RWPE2 (cell line): ENCODE data around the gene SH3GL2.

ENCODE experiments used
- ATAC-seq: fragments of 200-7000 bp; cut with Tn5 transposase; 3 replicates; pipeline ENCODE4 v1.9.1; 2021; ENCODE audit warnings: low read depth
- DNase-seq: peaks from one replicate; pipeline ENCODE4 v3.0.0-alpha.2; 2020; ENCODE audit warnings: low spot score
- H3K27ac ChIP-seq: fragments of 450-650 bp; 2 replicates; pipeline ENCODE4 v1.5.1; 2017; ENCODE audit warnings: mild to moderate bottlenecking; ENCODE audit not compliant: poor library complexity, severe bottlenecking
- H3K27me3 ChIP-seq: fragments of 250-450 bp; sonication (Bioruptor Pico); 2 replicates; pipeline ENCODE4 v1.5.1; 2021; ENCODE audit warnings: mild to moderate bottlenecking, moderate library complexity; ENCODE audit not compliant: insufficient read depth, poor library complexity, severe bottlenecking
- H3K36me3 ChIP-seq: fragments of 250-450 bp; sonication (Bioruptor Pico); 2 replicates; pipeline ENCODE4 v1.5.1; 2020; ENCODE audit warnings: low read depth, mild to moderate bottlenecking, moderate library complexity
- H3K4me1 ChIP-seq: fragments of 250-450 bp; sonication (Bioruptor Pico); 2 replicates; pipeline ENCODE4 v1.5.1; 2021; ENCODE audit warnings: mild to moderate bottlenecking, moderate library complexity; ENCODE audit not compliant: insufficient read depth, poor library complexity, severe bottlenecking
- H3K4me3 ChIP-seq: fragments of 250-450 bp; sonication (Bioruptor Pico); 2 replicates; pipeline ENCODE4 v1.5.1; 2021; ENCODE audit warnings: mild to moderate bottlenecking, moderate library complexity; ENCODE audit not compliant: severe bottlenecking
- H3K9me3 ChIP-seq: fragments of 250-450 bp; sonication (Bioruptor Pico); 2 replicates; pipeline ENCODE4 v1.5.1; 2021; ENCODE audit warnings: mild to moderate bottlenecking, moderate library complexity; ENCODE audit not compliant: severe bottlenecking
- TF ChIP-seq, protein P1 (sequence below): fragments of 450-650 bp; IDR thresholded peaks from one replicate; pipeline ENCODE4 v1.5.1; 2017; ENCODE audit warnings: mild to moderate bottlenecking, moderate library complexity; ENCODE audit not compliant: poor library complexity, severe bottlenecking

Gene SH3GL2

GRCh38 chr9:17613758-17614157, 34.9 kb downstream of the SH3GL2 start:
- H3K27ac ChIP-seq, result no peak overlapping the region
- H3K36me3 ChIP-seq, result no peaks in the 10 kb centered on the region
- peaks cover 15% of the 10 kb centered on the region for H3K27me3 ChIP-seq
- ATAC-seq (peak; percentile 51), DNase-seq (no peak)
- no peaks in the 10 kb centered on the region for H3K4me1 ChIP-seq
- H3K9me3 ChIP-seq, result no peaks in the 10 kb centered on the region
- no peak overlapping the region for H3K4me3 ChIP-seq
- TF ChIP-seq, protein P1, sequence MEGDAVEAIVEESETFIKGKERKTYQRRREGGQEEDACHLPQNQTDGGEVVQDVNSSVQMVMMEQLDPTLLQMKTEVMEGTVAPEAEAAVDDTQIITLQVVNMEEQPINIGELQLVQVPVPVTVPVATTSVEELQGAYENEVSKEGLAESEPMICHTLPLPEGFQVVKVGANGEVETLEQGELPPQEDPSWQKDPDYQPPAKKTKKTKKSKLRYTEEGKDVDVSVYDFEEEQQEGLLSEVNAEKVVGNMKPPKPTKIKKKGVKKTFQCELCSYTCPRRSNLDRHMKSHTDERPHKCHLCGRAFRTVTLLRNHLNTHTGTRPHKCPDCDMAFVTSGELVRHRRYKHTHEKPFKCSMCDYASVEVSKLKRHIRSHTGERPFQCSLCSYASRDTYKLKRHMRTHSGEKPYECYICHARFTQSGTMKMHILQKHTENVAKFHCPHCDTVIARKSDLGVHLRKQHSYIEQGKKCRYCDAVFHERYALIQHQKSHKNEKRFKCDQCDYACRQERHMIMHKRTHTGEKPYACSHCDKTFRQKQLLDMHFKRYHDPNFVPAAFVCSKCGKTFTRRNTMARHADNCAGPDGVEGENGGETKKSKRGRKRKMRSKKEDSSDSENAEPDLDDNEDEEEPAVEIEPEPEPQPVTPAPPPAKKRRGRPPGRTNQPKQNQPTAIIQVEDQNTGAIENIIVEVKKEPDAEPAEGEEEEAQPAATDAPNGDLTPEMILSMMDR, result no peak

DNA sequence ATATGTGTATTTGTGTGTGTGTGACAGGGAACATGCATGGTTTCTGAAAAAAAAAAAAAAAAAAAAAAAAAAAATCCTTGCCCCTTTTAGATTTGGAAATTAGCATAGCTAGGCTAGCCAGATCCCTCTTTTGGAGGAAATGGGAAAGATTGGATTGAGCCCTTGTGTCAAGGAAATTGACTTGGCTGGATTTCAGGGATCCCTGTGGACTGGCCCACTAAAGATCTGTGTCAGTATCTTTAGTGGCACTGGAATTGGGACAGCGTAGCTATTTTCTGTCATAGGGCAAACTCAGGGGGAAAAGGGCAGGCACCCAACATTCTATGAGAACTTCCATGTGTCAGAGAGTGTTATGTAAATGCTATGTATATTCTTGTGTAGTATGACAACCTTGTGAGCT, 35.4 kb downstream of the SH3GL2 start:
- Histone ChIP-seq H3K4me3 (no peak overlapping the region), H3K9me3 (no peaks in the 10 kb centered on the region), H3K4me1 (no peaks in the 10 kb centered on the region), H3K36me3 (no peaks in the 10 kb centered on the region), H3K27me3 (peaks cover 15% of the 10 kb centered on the region), H3K27ac (no peak overlapping the region)
- DNase-seq (no peak), ATAC-seq (no peak)
- TF ChIP-seq, protein P1, result no peak

DNA sequence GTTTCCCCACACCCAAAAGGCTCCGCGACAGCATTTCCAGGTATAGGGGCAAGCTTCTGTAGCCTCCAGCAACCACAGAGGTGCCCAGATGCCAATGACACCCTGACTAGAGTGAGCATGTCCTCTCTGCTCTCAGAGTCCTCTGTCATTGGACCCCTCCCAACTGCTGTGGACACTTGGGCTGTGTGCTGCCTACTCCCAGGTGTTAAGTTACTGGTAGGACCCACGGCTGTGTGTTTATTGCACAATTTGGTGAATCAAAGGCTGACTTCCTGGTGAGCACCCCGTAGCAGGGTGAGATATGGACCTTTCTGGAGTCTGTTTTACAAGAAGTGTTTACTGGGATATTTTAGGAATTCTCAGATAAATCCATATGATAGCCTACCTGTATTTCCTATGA, 36.0 kb downstream of the SH3GL2 start:
- Histone ChIP-seq H3K4me1 (no peaks in the 10 kb centered on the region), H3K9me3 (no peaks in the 10 kb centered on the region), H3K4me3 (no peak overlapping the region), H3K27me3 (peaks cover 14% of the 10 kb centered on the region), H3K27ac (no peak overlapping the region), H3K36me3 (no peaks in the 10 kb centered on the region)
- DNase-seq (no peak), ATAC-seq (peak; percentile 48; the same call in 2 of the 3 replicates)
- TF ChIP-seq, protein P1, result no peak

DNA sequence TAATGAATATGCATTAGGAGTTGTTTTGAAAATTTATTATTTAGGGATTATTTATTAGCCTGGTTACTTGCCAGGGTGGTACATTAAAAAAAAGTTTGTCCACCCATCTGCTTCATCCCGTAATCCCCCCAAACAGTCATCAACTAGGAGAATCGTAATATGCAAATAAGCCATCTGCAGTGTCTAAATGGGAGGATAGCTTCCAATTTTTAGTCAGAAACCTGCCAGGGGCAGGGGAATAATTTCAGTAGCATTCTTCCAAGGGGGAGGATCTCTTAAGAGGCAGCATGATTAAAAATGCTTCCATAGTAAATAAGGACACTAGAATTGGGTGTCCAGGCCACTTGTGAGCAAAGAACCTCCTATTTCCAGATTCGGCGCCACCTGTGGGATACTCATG, 43.3 kb downstream of the SH3GL2 start:
- Histone ChIP-seq H3K9me3 (no peaks in the 10 kb centered on the region), H3K27me3 (peaks cover 8% of the 10 kb centered on the region), H3K36me3 (no peaks in the 10 kb centered on the region), H3K27ac (no peak overlapping the region), H3K4me1 (no peaks in the 10 kb centered on the region), H3K4me3 (no peak overlapping the region)
- TF ChIP-seq, protein P1, result no peak
- ATAC-seq, result no peak
- DNase-seq, result no peak

DNA sequence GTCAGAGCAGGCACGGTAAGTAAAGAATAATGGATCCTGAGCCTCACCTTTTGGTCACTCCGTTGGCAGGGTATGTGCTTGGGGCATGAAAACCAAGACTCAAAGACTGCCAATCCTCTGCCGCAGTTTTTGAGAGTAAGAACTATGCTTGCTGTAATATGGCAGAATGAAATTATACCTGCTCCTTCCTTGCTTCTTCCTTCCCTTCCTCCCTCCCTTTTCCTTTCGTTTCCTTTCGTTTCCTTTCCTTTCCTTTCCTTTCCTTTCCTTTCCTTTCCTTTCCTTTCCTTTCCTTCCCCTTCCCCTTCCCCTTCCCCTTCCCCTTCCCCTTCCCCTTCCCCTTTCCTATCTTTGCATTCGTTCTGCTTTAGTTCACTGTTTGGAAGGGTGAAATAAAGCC, 43.9 kb downstream of the SH3GL2 start:
- H3K4me1 ChIP-seq, result no peaks in the 10 kb centered on the region
- DNase-seq (no peak), ATAC-seq (no peak)
- TF ChIP-seq, protein P1, result no peak
- peaks cover 5% of the 10 kb centered on the region for H3K27me3 ChIP-seq
- no peaks in the 10 kb centered on the region for H3K9me3 ChIP-seq
- H3K4me3 ChIP-seq, result no peak overlapping the region
- no peaks in the 10 kb centered on the region for H3K36me3 ChIP-seq
- no peak overlapping the region for H3K27ac ChIP-seq
